ENCODE data around the gene ALAS1.

- TF ChIP-seq POLR2A (IDR thresholded peaks at IDR 0.05; ENCODE audit: low read depth, low read length): no peak
- TF ChIP-seq POLR2AphosphoS5 (IDR thresholded peaks at IDR 0.05; ENCODE audit: low read depth, low read length): no peak
- no peak for TF ChIP-seq TAF1 (IDR thresholded peaks at IDR 0.05; ENCODE audit: borderline replicate concordance, low read depth, low read length)
These were observed 21.1 kb downstream of the ALAS1 start for GRCh38 chr3:52218937-52219650.
